Measurements from ENCODE around the gene LRMDA.

GRCh38 chr10:76557366-76557765, 1125.9 kb downstream of the LRMDA start:
- TF ChIP-seq CTCF (IDR thresholded peaks at IDR 0.05) (no peak), EZH2 (IDR thresholded peaks at IDR 0.05) (no peak), EZH2phosphoT487 (IDR thresholded peaks at IDR 0.05) (no peak)

Measured in neural progenitor cell (in vitro differentiated cells).